ENCODE data around the gene PACS1.
"Not testable (repeated sequence)": the region's sequence is repeated elsewhere in the genome, so short reads cannot be mapped to it uniquely, and the experiment has no call there.

Gene PACS1

GRCh38 chr11:66107600-66108510 is 37.8 kb downstream of the PACS1 start:
- in situ Hi-C loops (cut with HindIII; ENCODE audit: low sequenced_read_pairs): no loop called here
- no peak overlapping the region for H3K4me3 ChIP-seq (ENCODE audit: low read depth, low read length)
- DNase-seq (ENCODE audit: low read depth): no peak
- TF ChIP-seq CTCF (IDR thresholded peaks at IDR 0.05; ENCODE audit: low read depth, low read length, missing control alignments): no peak

GRCh38 chr11:66109294-66109693 is 39.2 kb downstream of the PACS1 start:
- TF ChIP-seq CTCF (IDR thresholded peaks at IDR 0.05; ENCODE audit: low read depth, low read length, missing control alignments): no peak
- DNase-seq (ENCODE audit: low read depth): no peak
- H3K4me3 ChIP-seq (ENCODE audit: low read depth, low read length): no peak overlapping the region
- in situ Hi-C loops (cut with HindIII; ENCODE audit: low sequenced_read_pairs): no loop called here

GRCh38 chr11:66111158-66111557 is 41.1 kb downstream of the PACS1 start:
- in situ Hi-C loops (cut with HindIII; ENCODE audit: low sequenced_read_pairs): no loop called here
- H3K4me3 ChIP-seq (ENCODE audit: low read depth, low read length): no peak overlapping the region
- no peak for DNase-seq (ENCODE audit: low read depth)
- no peak for TF ChIP-seq CTCF (IDR thresholded peaks at IDR 0.05; ENCODE audit: low read depth, low read length, missing control alignments)

GRCh38 chr11:66112041-66112491 is 42.0 kb downstream of the PACS1 start:
- DNase-seq (ENCODE audit: low read depth): no peak
- no peak for TF ChIP-seq CTCF (IDR thresholded peaks at IDR 0.05; ENCODE audit: low read depth, low read length, missing control alignments)
- no peak overlapping the region for H3K4me3 ChIP-seq (ENCODE audit: low read depth, low read length)
- in situ Hi-C loops (cut with HindIII; ENCODE audit: low sequenced_read_pairs): no loop called here

GRCh38 chr11:66112601-66113499 is 42.8 kb downstream of the PACS1 start:
- no peak overlapping the region for H3K4me3 ChIP-seq (ENCODE audit: low read depth, low read length)
- no peak for TF ChIP-seq CTCF (IDR thresholded peaks at IDR 0.05; ENCODE audit: low read depth, low read length, missing control alignments)
- in situ Hi-C loops (cut with HindIII; ENCODE audit: low sequenced_read_pairs): no loop called here
- peak; percentile 65 for DNase-seq (ENCODE audit: low read depth)

GRCh38 chr11:66114957-66115356 is 44.9 kb downstream of the PACS1 start:
- in situ Hi-C loops (cut with HindIII; ENCODE audit: low sequenced_read_pairs): loop anchor here (5.0 kb wide), 1 partner anchor 33 kb away; no protein-coding TSS in a partner anchor
- DNase-seq (ENCODE audit: low read depth); H3K4me3 ChIP-seq (ENCODE audit: low read depth, low read length): not testable (repeated sequence)
